Naive thymus-derived CD8-positive, alpha-beta T cell (primary cell): Measurements from ENCODE around the gene COPS9. TPM values are rescaled to one million over a fixed set of nuclear protein-coding genes. Genes with fewer than 3 reads are reported as not detected.

Experiments used
- ATAC-seq, 2 donors: fragments of 150-1000 bp; cut with Tn5 transposase in 1 of 2; sonication (Bioruptor Pico), chemical (Tn5 transposase) in 1 of 2; 1 replicate in 1 of 2; 2 replicates in 1 of 2; pipeline ENCODE4 v1.10.0; 2021; ENCODE audit warnings: mild to moderate bottlenecking in 2 of 2, moderate library complexity in 2 of 2
- POLR2A ChIA-PET: fragments of 350-600 bp; sonication (Branson Sonifier 250); formaldehyde crosslinking; loops from one replicate; lab custom pipeline; 2021; ENCODE audit warnings: antibody characterized with exemption; lab: Charles Lee
- DNase-seq, 10 donors: peaks; one replicate each; pipeline versions ENCODE4 v3.0.0 to v3.0.0-alpha.2; 2020 to 2022
- H3K27ac Mint-ChIP-seq, 10 donors: one replicate each; pipeline ENCODE4 v1.8.0; 2020 to 2022; ENCODE audit warnings: mild to moderate bottlenecking in 10 of 10, mixed read lengths in 10 of 10, moderate library complexity in 4 of 10, inconsistent platforms in 1 of 10
- H3K27me3 Mint-ChIP-seq, 5 donors: one replicate each; pipeline ENCODE4 v1.8.0; 2021 to 2022; ENCODE audit warnings: mixed read lengths in 5 of 5
- H3K36me3 Mint-ChIP-seq, 3 donors: one replicate each; pipeline ENCODE4 v1.8.0; 2020 to 2022; ENCODE audit warnings: mixed read lengths in 3 of 3, mild to moderate bottlenecking in 2 of 3, inconsistent platforms in 1 of 3
- H3K4me1 Mint-ChIP-seq, 4 donors: one replicate each; pipeline ENCODE4 v1.8.0; 2021 to 2022; ENCODE audit warnings: mixed read lengths in 4 of 4
- H3K4me3 Mint-ChIP-seq, 10 donors: one replicate each; pipeline ENCODE4 v1.8.0; 2020 to 2022; ENCODE audit warnings: mild to moderate bottlenecking in 10 of 10, mixed read lengths in 10 of 10, moderate library complexity in 6 of 10, inconsistent platforms in 1 of 10
- H3K9me3 Mint-ChIP-seq, 9 donors: one replicate each; pipeline ENCODE4 v1.8.0; 2020 to 2022; ENCODE audit warnings: mixed read lengths in 9 of 9, mild to moderate bottlenecking in 3 of 9, inconsistent platforms in 1 of 9, moderate library complexity in 1 of 9
- polyA plus RNA-seq, 3 donors: library from polyadenylated mRNA; unstranded; fragments of 300-500 nt; fragmentation: Illumina TruSeq; gene quantifications; one replicate each; pipeline ENCODE4 v1.2.3, GENCODE V29; 2021
- total RNA-seq, 8 experiments: library from RNA in 2 of 8; stranded (reverse) in 2 of 8; gene quantifications; one replicate each; pipeline ENCODE4 v1.2.3 and lab custom pipeline; 2021 to 2026

Gene COPS9
- total and polyA plus RNA-seq, 5 experiments from 2014 or later: 76.7 to 389 (median 318) TPM

DNA sequence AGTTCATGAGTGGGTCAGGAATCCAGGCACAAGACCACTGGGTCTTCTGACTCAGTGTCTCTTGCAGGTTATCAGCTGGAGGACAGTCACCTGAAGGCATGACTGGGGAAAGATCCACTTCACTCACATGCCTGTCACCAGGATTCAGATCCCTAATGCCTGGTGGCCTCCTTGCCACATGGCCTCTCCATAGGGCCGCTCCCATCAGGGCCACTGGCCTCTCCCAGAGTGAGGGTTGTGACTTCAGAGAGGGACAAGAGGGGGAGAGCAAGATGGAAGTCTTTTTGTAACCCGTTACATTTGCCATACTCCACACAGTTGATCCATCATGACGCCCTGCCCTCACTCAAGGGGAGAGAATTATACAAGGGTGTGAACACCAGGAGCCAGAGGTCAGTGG, 17.3 kb upstream of the COPS9 start:
- Mint-ChIP-seq H3K4me3 (no peak overlapping the region), H3K4me1 (peaks cover 0 to 3% (median 0%) of the 10 kb centered on the region in 4 donors), H3K27ac (no peak overlapping the region), H3K27me3 (peaks cover 8 to 33% (median 27%) of the 10 kb centered on the region in 5 donors), H3K36me3 (peaks cover 0 to 11% (median 0%) of the 10 kb centered on the region in 3 donors), H3K9me3 (peaks cover 0 to 9% (median 0%) of the 10 kb centered on the region in 9 donors)
- ATAC-seq (no peak), DNase-seq (no peak)
- POLR2A ChIA-PET: no interaction called here

DNA sequence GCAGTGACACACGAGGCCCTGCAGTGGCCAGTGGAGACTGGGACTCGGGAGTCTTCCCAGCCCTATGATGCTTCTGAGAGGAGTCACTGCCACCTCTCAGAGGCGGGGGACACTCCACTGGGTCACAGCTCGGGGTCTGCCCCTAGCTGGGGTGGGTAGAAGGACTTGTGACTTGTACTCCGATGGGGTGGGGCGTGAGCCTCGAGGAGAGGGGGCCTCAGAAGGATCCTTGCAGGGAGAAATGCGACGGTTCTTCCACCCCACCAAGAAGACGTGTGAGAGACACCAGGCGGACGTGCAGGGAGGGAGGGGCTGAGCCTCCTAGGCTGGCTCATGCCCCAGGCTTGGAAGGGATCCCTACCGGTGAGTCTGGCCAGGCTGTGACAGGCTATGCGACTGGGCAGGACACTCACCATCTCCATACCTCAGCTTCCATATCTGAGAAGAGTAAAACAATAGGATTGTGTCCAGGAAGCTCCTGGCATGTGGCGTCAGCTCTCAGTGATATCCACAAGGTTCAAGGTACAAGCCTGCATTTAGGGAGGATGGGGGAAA, 15.4 kb upstream of the COPS9 start:
- Mint-ChIP-seq H3K4me3 (no peak overlapping the region), H3K36me3 (peaks cover 0 to 11% (median 0%) of the 10 kb centered on the region in 3 donors), H3K9me3 (peaks cover 0 to 9% (median 0%) of the 10 kb centered on the region in 9 donors), H3K27me3 (peaks cover 8 to 44% (median 29%) of the 10 kb centered on the region in 5 donors), H3K27ac (no peak overlapping the region), H3K4me1 (peaks cover 0 to 9% (median 0%) of the 10 kb centered on the region in 4 donors)
- POLR2A ChIA-PET: no interaction called here
- no peak for DNase-seq
- ATAC-seq: no peak

DNA sequence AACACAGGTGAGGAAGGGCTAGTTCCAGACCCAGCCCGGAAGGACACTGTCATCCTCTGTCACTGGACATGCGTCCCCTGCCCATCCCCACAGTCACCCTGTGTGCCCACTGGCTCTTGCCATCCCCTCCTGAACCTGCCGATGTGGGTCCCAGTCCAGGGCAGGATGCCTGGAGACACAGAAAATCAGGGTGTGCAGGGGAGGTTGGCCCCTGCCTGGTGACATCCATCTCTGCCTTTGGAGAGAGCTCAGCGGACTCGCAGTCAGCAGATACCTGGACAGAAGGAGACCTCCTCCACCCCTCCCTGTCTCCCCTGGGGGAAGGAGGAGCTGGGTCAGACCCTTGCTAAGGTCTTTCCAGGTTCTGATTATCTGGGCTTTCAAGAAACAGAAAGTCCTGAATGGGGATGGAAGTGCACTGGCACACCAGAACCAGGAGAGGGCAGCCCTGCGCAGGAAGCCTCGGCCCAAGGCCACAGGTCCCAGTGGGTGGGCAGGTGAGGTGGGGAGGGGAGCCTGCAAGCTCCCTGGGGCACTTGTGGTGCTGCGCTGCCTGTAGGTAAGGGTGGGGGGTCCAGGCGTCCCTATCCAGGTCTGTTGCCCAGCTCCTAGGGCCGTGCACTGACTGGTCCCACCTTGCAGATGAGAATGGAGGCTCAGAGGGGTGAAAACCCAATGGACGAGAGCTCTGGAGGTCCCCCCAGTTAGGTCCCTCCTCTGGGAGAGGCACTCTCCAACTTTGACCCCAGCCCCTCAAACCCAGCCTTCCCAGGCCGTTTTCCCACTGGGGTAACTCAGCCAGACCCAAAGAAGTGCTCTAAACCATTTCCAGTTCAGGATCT, 14.1 kb upstream of the COPS9 start:
- ATAC-seq (peak; percentile 51 to 62), DNase-seq (peak in 4 of 10 donors; percentile 18 to 26 (median 24))
- Mint-ChIP-seq H3K4me3 (no peak overlapping the region), H3K27ac (no peak overlapping the region), H3K36me3 (peaks cover 0 to 11% (median 0%) of the 10 kb centered on the region in 3 donors), H3K4me1 (peaks cover 0 to 9% (median 0%) of the 10 kb centered on the region in 4 donors), H3K9me3 (peaks cover 0 to 9% (median 0%) of the 10 kb centered on the region in 9 donors), H3K27me3 (peaks cover 8 to 44% (median 28%) of the 10 kb centered on the region in 5 donors)
- POLR2A ChIA-PET: no interaction called here

GRCh38 chr2:240147911-240148587, 11.9 kb upstream of the COPS9 start:
- Mint-ChIP-seq H3K4me1 (peaks cover 0 to 9% (median 1%) of the 10 kb centered on the region in 4 donors), H3K27ac (peak overlapping the region in 1 of 10 donors; percentile 8), H3K27me3 (peaks cover 8 to 38% (median 25%) of the 10 kb centered on the region in 5 donors), H3K4me3 (no peak overlapping the region), H3K9me3 (peaks cover 0 to 7% (median 0%) of the 10 kb centered on the region in 9 donors), H3K36me3 (peaks cover 0 to 11% (median 0%) of the 10 kb centered on the region in 3 donors)
- POLR2A ChIA-PET: no interaction called here
- no peak for DNase-seq
- no peak for ATAC-seq

DNA sequence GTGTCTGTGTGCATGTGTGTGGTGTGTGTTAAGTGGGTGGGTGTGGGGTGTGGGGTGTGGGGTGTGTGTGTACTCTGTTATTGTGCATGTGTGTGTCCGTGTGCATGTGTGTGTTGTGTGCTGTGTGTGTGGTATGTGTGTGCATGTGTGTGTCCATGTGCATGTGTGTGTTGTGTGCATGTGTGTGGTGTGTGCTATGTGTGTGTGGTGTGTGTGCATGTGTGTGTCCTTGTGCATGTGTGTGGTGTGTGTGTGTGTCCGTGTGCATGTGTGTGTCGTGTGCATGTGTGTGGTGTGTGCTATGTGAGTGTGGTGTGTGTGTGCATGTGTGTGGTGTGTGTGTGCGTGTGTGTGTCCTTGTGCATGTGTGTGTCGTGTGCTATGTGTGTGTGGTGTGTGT, 11.3 kb upstream of the COPS9 start:
- POLR2A ChIA-PET: no interaction called here
- peaks cover 0 to 9% (median 1%) of the 10 kb centered on the region in 4 donors for H3K4me1 Mint-ChIP-seq
- ATAC-seq (no peak), DNase-seq (no peak)
- H3K4me3 Mint-ChIP-seq: peak overlapping the region in 1 of 10 donors; percentile 20
- H3K27ac Mint-ChIP-seq: no peak overlapping the region
- peaks cover 8 to 32% (median 23%) of the 10 kb centered on the region in 5 donors for H3K27me3 Mint-ChIP-seq
- peaks cover 0 to under 1% (median 0%) of the 10 kb centered on the region in 9 donors for H3K9me3 Mint-ChIP-seq
- peaks cover 0 to 6% (median 0%) of the 10 kb centered on the region in 3 donors for H3K36me3 Mint-ChIP-seq

- POLR2A ChIA-PET: no interaction called here
- H3K36me3 Mint-ChIP-seq: peaks cover 0 to 1% (median 0%) of the 10 kb centered on the region in 3 donors
- H3K27ac Mint-ChIP-seq: no peak overlapping the region
- no peak overlapping the region for H3K4me3 Mint-ChIP-seq
- H3K27me3 Mint-ChIP-seq: peaks cover 2 to 30% (median 20%) of the 10 kb centered on the region in 5 donors
- H3K4me1 Mint-ChIP-seq: peaks cover 0 to 9% (median 1%) of the 10 kb centered on the region in 4 donors
- H3K9me3 Mint-ChIP-seq: no peaks in the 10 kb centered on the region
- ATAC-seq: no peak
- DNase-seq: no peak
Observed at GRCh38 chr2:240146627-240147278, 10.6 kb upstream of the COPS9 start.

DNA sequence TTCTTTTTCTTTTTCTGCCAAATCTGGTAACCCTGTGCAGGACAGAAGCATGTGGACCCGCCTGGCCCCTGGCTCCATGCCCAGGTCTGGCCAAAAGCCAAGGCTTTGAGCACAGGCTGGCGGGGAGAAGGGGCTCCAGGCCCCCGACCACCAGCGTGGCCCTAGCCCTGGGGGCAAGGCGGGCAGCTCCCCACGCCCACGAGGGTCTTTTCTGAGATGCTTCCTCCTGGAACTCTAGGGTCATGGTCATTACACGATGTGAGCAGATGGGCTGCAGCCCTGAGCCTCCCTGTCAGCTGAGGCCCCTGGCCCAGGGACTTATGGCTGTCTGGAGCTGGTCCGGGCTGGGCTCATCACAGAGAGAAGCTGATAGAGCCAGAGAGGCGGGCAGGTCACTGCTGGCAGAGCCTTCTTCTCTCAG, 10.0 kb upstream of the COPS9 start:
- Mint-ChIP-seq H3K27me3 (peaks cover 0 to 25% (median 14%) of the 10 kb centered on the region in 5 donors), H3K4me1 (peaks cover 0 to 9% (median 1%) of the 10 kb centered on the region in 4 donors), H3K4me3 (no peak overlapping the region), H3K27ac (no peak overlapping the region), H3K9me3 (no peaks in the 10 kb centered on the region), H3K36me3 (no peaks in the 10 kb centered on the region)
- ATAC-seq (no peak), DNase-seq (peak in 1 of 10 donors; percentile 37)
- POLR2A ChIA-PET: no interaction called here

DNA sequence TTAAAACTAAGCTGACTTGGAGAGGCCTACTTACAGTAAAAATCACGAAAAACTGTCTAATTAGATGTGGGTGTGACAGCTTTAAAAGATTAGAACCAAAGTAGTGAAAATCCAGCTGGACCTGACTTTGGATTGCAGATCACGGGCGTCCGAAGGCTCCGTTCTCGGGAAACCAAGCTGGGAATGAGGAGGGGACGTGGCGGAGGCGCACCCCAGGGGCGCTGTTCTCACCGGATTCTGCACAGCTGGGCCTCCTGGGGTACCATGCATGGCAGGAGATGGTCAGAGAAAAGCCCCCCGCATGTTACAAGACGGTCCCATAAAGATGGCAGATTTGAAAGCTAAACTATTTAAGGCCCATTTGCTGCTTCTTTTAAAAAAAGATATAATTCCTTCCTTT, 9.4 kb upstream of the COPS9 start:
- Mint-ChIP-seq H3K27ac (no peak overlapping the region), H3K4me1 (peaks cover 0 to 9% (median 1%) of the 10 kb centered on the region in 4 donors), H3K4me3 (no peak overlapping the region), H3K36me3 (no peaks in the 10 kb centered on the region), H3K27me3 (peaks cover 0 to 25% (median 14%) of the 10 kb centered on the region in 5 donors), H3K9me3 (no peaks in the 10 kb centered on the region)
- POLR2A ChIA-PET: no interaction called here
- DNase-seq (peak in 1 of 10 donors; percentile 21), ATAC-seq (no peak)

GRCh38 chr2:240144649-240145261, 8.7 kb upstream of the COPS9 start:
- POLR2A ChIA-PET: no interaction called here

DNA sequence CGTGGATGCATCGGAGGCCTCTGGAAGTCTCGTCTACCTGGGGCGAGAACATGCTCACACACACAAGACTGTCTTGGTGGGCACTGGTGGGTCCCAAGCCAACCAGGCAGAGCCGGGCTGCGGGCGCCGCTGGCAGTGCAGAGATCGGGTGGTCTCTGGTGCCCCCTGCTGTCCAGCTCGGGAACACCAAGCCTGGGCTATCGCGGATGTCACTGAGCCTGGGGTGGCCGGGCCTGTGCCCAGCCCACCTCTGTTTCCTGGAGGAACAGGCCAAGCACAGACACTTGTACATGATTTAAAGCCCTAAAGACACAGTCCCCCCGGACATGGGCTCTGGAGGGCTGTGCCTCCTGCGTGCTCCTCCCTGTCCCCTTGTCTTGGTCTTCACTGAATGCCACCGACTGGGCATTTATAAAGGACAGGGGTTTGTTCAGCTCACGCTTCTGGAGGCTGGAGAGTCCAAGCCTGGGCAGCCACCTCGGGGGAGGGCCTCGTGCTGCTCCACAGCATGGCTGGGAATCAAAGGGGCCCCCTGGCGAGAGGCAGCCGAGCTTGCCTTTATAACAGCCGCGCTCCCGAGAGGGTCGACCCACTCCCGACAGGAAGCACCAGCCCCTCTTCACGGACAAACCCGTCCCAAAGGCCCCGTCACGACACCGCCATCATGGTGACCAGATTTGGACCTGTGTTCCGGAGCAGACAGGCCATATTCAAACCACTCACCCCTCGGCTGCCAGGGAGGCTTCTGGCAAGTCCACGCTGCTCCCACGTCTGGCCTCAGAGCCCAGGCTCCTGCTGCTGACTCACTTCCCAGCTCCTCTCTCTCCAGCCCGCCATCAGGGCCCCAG, 7.9 kb upstream of the COPS9 start:
- peak; percentile 97 to 100 for ATAC-seq
- Mint-ChIP-seq H3K27me3 (peaks cover 0 to 14% (median 10%) of the 10 kb centered on the region in 5 donors), H3K36me3 (no peaks in the 10 kb centered on the region), H3K9me3 (no peaks in the 10 kb centered on the region), H3K4me1 (peaks cover 0 to 6% (median 1%) of the 10 kb centered on the region in 4 donors), H3K4me3 (no peak overlapping the region), H3K27ac (no peak overlapping the region)
- peak; percentile 63 to 87 (median 82) for DNase-seq
- POLR2A ChIA-PET: no interaction called here

More at GRCh38 chr2:240144649-240145261, 8.7 kb upstream of the COPS9 start:
- DNase-seq: peak in 1 of 10 donors; percentile 60
- Mint-ChIP-seq H3K4me3 (no peak overlapping the region), H3K9me3 (no peaks in the 10 kb centered on the region), H3K4me1 (peaks cover 0 to 6% (median 1%) of the 10 kb centered on the region in 4 donors), H3K27ac (no peak overlapping the region), H3K27me3 (peaks cover 0 to 19% (median 14%) of the 10 kb centered on the region in 5 donors), H3K36me3 (no peaks in the 10 kb centered on the region)
- no peak for ATAC-seq

GRCh38 chr2:240143276-240143675, 7.2 kb upstream of the COPS9 start:
- no peak overlapping the region for H3K4me3 Mint-ChIP-seq
- no peaks in the 10 kb centered on the region for H3K36me3 Mint-ChIP-seq
- peaks cover 0 to 6% (median 1%) of the 10 kb centered on the region in 4 donors for H3K4me1 Mint-ChIP-seq
- DNase-seq (peak in 1 of 10 donors; percentile 40), ATAC-seq (peak in 1 of 2 donors; percentile 4)
- POLR2A ChIA-PET: no interaction called here
- H3K27me3 Mint-ChIP-seq: peaks cover 0 to 10% (median 4%) of the 10 kb centered on the region in 5 donors
- H3K9me3 Mint-ChIP-seq: no peaks in the 10 kb centered on the region
- H3K27ac Mint-ChIP-seq: no peak overlapping the region
